HG02870 (cell line): ENCODE results near the gene IFIT1B.
"Not testable (repeated sequence)": the region's sequence is repeated elsewhere in the genome, so short reads cannot be mapped to it uniquely, and the experiment has no call there.

Experiments
- ATAC-seq: cut with Tn5 transposase; IDR thresholded peaks from one replicate; pipeline ENCODE4 v1.9.1; 2021; ENCODE audit warnings: mild to moderate bottlenecking, moderate library complexity; ENCODE audit not compliant: unreplicated experiment

Gene IFIT1B

GRCh38 chr10:89377705-89378637, at the start of gene IFIT1B:
IFIT1B (plus strand) TSS chr10:89378056; CDS start chr10:89378136, 80 bp downstream.
- ATAC-seq, result no peak

DNA sequence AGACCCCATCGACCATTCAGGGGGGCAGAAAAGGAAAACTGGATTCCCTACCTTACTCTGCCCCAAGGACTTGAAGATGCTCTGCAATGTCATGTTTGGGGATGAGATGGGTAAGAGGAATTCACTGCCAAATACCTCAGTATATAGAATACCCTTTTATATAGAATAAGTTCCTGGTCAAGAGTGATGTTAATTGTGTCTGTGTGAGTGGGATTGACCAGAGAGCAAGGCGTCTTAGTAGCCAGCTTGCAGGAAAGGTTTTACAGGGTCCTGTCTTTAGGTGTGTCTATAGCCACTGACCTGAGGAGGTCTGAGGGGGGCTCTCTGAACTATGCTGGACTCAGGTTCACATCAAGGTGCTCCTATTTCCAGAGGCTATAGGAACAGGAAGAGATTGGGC, 48.7 kb upstream of the IFIT1B start:
- ATAC-seq, result no peak

GRCh38 chr10:89330014-89330413, 47.8 kb upstream of the IFIT1B start:
- ATAC-seq, result not testable (repeated sequence)

- ATAC-seq, result no peak
These were observed 47.2 kb upstream of the IFIT1B start for GRCh38 chr10:89330537-89331212.

DNA sequence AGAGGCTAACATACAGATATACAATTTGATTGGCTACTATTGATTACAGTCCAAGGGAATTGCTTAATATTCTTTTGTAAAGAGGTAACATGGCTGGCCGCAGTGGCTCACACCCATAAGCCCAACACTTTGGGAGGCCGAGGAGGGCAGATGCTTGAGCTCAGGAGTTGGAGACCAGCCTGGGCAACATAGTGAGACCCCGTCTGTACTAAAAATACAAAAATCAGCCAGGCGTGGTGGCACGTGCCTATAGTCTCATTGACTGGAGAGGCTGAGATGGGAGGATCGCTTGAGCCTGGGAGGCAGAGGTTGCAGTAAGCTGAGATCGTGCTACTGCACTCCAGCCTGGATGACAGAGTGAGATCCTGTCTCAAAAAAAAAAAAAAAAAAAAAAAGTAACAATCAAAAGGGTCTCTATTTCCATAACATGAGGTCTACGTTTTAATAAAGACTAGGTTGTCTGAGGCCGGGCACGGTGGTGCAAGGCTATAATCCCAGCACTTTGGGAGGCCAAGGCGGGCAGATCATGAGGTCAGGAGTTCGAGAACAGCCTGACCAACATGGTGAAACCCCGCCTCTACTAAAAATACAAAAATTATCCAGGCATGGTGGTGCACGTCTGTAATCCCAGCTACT, 46.3 kb upstream of the IFIT1B start:
- ATAC-seq, result not testable (repeated sequence)

DNA sequence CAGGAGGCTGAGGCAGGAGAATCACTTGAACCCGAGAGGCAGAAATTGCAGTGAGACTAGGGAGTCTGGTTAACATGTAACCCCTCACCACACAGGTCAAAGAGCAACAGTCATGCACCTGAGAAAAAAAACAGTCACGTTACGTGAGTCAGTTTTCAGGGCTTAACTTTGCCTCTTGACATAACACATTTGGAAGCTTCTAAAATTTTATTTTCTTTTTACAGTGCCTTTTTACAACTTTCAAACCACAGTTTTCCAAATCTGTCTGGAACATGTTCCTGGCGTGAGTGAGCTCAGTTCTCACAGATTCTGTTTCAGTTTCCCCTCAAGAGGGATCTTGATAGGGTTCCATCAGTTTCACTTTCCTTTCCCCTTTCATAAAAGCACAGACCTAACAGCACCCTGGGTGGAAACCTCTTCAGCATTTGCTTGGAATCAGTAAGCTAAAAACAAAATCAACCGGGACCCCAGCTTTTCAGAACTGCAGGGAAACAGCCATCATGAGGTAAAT, 45.7 kb upstream of the IFIT1B start:
- peak; percentile 36 for ATAC-seq

DNA sequence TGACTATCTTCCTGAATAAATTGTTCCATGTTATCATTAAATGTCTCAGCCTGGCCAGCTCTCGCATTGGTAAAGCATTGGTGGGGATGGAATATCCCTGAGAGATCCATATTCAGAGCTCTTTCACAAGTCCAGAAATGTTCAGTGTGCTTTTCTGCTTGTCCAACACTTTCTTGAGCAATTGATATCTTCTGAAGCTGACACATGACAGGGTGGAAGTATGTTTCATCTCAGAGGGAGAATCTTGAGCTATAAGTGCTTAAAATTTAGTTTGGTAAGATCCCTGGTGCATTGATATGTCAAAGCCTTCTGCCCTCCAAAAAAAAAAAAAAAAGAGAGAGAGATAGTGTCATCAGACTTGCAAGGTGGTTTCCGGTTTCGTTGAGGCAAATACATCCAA, 42.6 kb upstream of the IFIT1B start:
- ATAC-seq, result no peak

- ATAC-seq, result no peak
These were observed 41.6 kb upstream of the IFIT1B start for GRCh38 chr10:89336241-89336640.

DNA sequence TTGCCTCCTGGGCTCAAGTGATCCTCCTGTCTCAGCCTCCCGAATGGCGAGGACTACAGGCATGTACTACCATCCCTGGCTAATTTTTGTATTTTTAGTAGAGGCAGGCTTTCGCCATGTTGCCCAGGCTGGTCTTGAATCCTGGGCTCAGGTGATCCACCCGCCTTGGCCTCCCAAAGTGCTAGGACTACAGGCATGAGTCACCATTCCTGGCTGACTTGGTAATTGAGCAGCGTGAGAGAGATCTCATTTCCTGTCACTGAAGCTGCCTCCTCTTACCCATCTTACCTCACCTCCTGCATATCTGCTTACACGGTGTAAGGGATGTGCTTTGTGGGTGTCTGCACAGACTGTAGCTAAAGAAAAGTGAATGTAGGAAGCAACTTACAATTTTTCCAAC, 40.4 kb upstream of the IFIT1B start:
- ATAC-seq, result no peak

DNA sequence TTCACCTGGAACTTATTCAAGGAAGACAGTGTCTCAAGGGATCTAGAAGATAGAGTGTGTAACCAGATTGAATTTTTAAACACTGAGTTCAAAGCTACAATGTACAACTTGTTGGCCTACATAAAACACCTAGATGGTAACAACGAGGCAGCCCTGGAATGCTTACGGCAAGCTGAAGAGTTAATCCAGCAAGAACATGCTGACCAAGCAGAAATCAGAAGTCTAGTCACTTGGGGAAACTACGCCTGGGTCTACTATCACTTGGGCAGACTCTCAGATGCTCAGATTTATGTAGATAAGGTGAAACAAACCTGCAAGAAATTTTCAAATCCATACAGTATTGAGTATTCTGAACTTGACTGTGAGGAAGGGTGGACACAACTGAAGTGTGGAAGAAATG, 39.1 kb upstream of the IFIT1B start:
- no peak for ATAC-seq

GRCh38 chr10:89339875-89340274, 38.0 kb upstream of the IFIT1B start:
- ATAC-seq, result no peak

DNA sequence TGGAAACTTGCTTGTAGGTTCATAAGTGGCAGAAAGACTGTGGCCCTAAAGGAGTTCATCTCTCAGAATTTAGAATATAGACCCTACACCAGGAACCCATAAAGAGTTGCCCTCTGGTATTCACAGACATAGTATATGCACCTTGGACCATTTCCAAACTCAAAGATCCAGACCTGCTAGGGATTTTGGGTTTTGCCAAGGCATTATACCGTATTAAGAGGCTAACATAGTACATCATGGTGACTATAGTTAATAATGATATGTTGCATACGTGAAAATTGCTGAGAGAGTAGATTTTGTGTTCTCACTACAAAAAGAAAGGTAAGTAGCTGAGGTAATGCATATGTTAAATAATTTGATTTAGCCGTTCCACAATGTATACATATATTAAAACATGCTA, 36.2 kb upstream of the IFIT1B start:
- ATAC-seq, result no peak

- no peak for ATAC-seq
These were observed 35.5 kb upstream of the IFIT1B start for GRCh38 chr10:89342206-89342958.

DNA sequence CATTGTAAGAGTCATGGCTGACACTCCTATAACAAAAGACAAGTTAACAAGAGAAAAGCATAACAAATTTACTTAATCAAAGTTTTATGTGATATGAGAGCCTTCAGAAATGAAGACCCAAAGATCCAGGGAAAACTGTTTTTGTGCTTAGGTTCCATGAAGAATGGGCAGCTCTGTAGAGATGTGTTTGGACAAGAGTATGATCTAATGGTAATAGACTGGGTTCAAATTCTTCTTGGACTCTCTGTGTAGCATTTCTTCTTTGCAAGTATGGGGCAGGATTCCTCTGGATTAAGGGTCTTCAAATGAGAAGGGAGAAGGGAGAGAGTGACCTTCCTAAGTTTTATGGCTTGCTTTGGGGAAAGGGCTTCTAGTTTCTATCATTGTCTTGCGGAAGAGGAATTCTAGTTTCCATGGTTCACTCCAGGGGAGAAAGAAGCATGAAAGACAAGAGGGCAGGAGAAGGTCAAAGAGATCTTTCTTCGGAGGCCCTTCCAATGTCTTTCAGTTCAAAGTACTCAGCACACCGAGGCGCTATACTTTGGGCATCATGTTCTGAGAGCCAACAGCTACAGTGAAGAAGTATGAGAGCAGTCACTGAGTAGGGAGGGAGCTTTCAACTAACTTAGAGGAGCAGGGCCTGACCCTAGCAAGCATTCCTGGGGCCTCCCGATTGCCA, 34.6 kb upstream of the IFIT1B start:
- ATAC-seq, result no peak

GRCh38 chr10:89344156-89344555, 33.7 kb upstream of the IFIT1B start:
- ATAC-seq, result no peak

- no peak for ATAC-seq
These were observed 32.4 kb upstream of the IFIT1B start for GRCh38 chr10:89345367-89346000.

GRCh38 chr10:89346405-89347254, 31.2 kb upstream of the IFIT1B start:
- no peak for ATAC-seq

DNA sequence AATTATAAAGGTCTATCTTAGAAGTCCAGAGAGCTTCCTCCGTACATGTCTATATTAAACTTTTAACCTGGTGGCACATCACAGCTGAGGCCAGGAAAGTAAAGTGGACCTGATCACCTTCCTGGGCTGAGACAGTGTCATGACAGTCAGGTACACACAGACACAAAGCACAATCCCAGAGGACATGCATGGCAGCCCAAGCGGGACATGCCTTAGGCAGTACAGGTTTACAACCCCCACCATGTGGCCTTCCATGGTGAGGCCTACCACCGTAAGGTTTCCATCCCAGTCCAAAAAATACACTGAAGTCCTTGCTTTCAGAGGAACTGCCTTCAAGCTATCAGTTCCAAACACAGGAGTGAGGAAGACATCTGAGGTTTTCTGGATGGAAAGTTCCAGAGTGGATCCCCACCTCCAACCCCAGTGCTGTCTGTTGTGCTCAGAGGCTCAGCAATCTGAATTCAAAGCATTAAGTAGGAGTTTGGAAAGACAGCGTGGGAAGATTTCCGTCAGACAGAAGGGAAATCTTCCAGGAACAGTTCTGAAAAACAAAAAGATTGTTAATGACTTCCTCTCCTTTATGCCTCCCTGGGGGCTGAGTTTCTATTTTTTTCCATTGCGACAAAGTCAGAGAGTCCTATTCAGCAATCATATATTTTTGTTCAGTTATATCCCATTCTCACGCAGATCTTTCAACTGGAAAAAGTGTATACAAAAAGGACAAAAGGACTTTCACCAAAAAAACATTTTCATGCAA, 30.0 kb upstream of the IFIT1B start:
- no peak for ATAC-seq
